Activated CD8-positive, alpha-beta memory T cell treated with anti-CD3 and anti-CD28 coated beads, Interleukin-2, amount 50 U/mL, for 48 hours (primary cell): ENCODE data around the gene RABGGTA.
"Not testable (repeated sequence)": the region's sequence is repeated elsewhere in the genome, so short reads cannot be mapped to it uniquely, and the experiment has no call there.

Experiments used
- DNase-seq: peaks from one replicate; pipeline ENCODE4 v3.0.0-alpha.2; 2020

RABGGTA gene

DNA sequence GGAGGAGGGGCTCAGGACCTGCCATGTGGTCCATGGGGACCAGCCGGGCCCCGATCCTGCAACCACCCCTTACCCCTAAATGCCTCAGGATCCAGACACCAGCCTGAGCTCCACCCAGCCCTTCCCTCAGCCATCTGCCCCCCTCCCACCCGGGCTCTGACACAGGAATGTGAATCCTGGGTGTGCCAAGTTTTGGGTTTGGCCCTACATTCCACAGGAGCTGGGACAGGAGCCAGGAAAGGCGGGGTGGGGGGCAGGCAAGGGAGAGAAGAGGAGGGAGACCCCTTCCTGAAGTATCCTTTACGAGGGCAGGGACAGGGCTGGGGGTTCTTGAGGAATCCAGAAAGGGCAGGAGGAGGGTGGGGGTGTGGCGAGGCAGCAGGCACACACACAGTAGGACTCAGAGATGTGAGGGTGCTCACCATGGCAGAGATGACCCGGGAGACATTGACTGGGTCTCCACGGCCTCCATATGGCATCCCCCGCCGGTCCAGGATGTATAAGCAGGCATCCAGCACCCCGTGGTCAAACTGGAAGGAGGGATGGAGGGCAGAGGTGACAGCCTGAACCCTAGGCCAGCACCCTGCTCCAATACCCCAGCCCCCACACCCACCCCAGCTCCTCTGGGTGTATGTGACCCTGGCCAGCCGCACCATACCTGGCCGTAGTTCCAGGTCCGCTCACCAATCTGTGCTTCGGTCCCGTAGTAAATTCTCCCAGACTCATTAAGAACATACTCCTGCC lies 11.9 kb downstream of the RABGGTA start:
- no peak for DNase-seq

DNA sequence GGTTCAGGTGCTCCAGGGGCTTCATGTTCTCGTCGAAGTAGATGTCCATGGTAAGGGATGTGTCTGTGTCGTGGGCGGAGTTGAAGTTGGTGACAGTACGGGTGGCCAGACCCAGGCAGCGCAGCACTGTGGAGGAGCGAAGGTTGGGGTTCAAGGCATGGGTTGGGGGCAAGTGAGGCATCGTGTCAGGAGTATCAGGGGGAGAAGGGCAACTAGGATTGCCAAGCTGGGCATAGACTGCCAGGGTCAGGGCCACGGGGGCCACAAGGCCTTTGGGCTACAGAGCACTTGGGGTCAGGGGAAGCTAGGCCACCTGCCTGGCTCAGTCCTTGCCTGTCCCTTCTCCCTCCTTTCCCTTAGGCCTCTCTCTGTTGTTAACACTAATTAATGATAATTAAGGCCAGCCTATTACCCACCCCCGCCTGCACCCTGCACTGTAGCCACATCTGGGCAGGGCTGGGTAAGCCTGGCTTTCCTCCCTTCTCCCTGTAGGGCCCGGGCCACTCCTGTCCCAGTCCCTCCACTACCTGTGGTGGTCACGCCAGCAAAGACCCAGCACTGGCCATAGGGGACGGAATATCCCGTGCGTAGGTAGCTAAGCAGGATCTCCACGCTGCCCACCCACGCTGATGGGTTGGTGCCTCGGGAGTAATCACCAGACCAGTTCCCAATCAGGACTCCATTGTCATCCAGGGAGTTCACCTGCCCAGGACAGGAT lies 12.7 kb downstream of the RABGGTA start:
- no peak for DNase-seq

DNA sequence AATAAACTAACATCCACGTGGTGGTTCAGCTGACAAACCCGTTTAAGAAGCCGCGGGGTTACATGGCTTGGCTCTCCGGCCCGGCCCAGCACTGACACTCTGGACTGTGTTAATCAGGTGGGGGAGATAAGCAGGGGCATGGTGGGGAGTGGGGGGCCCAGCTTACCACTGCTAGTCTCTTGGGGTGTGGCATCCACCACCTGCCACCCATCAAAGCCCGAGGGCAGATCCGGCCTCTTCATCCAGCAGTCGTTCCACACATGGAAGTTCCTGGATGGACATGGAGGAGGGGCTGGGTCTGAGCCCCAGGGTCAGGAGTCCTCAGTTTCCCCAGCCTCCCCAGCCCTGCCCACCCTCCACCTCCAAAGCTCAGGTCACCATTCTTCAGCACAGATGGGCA lies 13.3 kb downstream of the RABGGTA start:
- DNase-seq: no peak

DNA sequence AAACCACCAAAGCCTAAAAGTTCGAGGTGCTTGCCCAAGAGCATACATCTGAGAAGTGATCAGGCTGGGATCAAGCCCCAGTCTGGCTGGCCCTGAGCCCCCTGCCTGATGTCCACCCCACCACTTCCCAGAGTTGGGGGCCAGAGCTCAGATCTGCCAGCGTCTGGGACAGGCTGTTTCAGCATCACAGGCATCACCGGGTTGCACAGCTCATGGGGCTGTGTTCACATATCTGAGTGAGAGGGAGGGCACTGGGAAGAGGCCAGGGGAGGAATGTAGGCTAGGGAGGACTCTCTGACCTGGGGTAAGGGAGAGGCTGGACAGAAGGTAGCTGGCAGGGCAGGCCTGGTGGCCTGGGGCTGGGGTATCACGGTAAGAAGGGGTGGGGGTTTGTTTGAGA lies 14.4 kb downstream of the RABGGTA start:
- no peak for DNase-seq

DNA sequence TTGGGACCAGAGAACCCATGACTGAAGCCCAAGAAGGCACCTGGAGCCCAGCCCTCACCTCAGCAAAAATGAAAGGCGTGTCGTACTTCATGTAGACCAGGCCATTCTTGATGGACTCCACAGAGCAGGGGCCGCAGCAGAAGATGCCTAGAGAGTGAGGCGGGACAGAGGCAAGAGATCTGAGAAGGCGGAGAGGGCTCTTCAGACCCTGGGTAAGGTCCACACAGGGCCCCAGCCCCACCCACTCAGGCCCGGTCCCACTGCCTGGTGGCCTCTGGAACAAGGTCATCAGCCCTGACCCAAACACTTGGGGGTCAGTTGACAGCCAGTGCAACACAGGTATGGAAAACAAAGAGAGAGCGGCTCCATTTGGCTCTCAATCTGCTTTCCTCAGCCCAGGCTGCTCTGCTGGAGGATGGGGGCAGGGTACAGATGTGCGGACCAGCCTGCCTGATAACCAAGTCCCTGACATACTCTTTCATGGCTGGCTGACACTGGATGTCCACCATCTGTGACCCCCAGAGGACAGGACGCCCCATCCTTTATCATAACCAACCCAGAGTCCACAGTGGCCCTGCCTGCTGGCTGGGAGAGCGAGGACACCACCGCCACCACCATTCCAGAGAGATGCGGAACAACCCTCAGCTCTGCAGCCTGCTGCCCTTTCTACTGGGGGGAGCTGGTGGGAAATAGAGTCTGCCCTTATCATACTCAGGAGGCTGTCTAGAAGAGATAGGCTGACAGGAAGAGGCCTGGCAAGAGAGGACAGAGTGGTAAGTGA lies 15.3 kb downstream of the RABGGTA start:
- DNase-seq: no peak

DNA sequence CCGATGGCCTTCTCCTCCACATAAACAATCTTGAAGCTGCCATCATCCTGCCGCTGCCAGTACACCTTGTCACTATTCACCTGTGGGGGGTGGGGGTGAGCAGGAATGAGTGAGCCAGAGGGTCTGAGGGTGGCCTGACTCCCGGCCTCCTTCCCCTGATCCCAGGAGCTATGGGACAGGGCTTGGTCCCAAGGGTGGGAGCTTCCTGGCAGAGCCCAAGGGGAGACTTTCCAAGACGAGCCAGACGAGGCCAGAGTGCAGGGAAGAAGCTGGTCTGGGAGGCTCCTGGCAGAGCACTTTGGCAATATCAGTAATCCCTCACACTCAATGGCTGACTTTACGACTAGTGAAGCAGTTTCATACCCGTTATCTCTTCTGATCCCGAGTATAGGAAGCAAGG lies 16.0 kb downstream of the RABGGTA start:
- no peak for DNase-seq

DNA sequence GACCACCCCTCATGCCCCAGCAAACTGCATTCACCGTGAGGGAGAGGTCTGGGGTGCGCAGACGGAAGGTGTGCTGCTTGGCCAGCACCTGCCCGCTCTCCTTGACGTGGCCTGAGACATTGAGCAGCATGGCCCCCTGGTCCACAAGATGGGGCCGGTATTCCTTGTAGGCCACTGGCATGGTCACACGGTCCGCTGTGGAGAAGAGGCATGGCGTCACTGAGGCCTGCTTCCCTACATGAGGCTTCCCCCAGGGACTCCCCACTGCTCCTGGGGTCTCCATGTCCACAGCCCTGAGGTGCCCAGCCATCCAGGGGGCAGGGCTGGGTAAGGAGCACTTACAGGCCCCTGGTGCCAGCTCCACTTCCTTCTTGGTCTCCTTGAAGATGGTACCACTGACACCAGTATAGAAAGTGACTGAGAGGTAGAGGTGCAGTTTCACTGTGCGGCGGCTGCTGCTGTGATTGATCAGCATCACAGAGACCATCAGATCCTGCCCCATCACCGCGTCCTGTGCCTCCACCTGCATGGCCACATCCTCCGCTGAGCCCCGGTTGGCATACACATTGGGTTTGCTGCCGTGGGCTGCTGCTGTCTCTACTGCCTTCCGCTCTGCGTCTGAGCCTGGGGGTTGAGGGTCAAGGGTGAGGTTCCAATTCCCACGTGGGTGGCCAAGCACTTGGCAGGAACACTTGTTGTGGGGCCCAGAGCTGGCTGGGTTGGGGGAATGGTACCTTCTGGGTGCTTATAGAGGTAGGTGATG lies 16.6 kb downstream of the RABGGTA start:
- DNase-seq: no peak

DNA sequence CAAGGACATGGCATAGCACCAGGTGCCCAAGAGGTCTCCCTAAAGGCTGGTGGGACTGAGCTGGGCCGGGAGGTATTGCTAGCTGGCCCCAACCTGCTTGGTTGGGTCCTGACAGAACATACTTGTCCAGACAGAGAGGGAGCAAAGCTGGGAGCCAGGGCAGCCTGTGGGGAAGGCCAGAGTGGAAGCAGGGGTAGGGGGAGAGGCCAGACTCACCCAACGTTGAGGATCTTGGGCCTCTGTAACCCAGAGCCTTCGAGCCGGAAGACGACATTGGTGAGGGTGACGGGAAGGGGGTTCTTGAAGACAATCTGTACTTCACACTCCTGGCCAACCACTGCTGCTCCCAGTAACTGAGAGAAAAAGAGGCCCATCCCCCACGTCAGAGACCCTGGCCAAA lies 17.5 kb downstream of the RABGGTA start:
- no peak for DNase-seq

DNA sequence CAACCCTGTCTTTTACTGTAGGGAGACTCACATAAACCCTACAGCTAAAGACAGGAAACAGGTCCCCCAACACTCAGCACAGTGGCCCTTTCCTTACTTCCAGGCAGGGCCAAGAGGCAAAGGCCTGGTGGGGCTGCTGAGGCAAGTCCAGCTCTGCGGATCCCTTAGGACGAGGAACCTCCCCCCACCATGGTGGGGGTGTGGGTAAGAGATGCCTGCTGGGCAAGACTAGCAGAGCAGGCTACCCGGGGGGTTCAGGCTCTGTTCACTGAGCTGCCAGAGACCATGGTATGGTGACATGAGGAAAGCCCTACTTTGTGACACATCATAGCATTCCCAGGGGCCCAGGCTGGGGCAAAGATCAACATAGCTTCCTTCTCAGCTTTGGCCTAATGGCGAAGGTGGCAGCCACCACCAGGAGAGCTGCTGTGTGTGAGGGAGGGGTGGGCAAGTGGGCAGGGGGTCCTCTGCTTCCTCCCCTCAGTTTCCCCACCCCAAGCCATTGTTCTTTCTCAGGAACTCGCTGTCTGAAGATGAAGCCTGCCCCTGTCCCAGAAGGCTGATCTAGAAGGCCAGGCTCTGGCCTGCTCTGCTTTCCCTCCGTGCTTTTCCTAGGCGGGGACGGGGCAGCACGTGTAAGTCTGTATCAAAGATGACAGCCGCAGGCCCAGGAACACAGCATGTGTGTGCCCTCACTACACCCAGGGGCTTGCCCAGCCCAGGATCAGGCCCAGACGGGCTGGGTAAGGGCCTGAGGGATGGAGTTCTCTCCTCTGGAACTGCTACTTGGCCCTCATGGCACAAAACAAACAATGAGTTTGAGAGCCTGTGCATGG lies 18.9 kb downstream of the RABGGTA start:
- DNase-seq: no peak

DNA sequence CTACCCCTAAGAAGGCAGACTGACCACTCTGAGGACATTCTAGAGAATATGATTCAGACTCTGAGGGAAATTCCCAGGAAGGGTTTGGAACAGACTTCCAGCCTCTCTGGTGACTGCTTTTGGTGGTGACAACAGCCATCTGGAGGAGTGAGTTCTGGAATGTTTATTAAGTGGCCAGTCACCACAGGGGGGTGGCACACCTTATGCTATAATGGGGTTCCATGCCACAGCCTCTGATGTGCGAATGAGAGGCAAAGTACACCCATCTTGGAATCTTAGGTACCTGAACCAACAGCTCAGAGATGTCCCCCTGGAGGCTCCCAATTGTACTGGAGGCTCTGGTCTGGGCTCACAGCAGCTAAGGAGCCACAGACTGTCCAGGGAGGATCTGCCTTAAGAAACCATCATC lies 19.5 kb downstream of the RABGGTA start:
- DNase-seq: no peak

DNA sequence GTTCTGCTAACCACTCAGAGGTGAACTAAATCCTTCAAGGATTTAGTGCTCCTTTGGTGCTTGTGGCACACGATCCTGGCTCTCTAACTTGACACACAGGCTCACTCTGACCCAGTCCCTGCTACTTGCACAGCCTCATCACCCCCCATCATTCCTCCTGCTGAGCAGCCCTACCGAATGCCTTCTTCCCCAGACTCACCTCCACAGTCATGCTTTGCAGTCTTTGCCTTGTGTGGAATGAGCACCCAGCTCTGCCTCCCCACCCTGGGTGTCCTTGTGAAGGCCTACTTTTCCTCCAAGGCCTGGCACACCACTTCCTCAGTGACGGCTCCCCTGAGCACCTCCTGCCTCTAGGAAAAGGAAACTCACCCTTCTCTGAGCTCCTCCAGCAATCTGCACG lies 21.0 kb downstream of the RABGGTA start:
- DNase-seq: no peak

DNA sequence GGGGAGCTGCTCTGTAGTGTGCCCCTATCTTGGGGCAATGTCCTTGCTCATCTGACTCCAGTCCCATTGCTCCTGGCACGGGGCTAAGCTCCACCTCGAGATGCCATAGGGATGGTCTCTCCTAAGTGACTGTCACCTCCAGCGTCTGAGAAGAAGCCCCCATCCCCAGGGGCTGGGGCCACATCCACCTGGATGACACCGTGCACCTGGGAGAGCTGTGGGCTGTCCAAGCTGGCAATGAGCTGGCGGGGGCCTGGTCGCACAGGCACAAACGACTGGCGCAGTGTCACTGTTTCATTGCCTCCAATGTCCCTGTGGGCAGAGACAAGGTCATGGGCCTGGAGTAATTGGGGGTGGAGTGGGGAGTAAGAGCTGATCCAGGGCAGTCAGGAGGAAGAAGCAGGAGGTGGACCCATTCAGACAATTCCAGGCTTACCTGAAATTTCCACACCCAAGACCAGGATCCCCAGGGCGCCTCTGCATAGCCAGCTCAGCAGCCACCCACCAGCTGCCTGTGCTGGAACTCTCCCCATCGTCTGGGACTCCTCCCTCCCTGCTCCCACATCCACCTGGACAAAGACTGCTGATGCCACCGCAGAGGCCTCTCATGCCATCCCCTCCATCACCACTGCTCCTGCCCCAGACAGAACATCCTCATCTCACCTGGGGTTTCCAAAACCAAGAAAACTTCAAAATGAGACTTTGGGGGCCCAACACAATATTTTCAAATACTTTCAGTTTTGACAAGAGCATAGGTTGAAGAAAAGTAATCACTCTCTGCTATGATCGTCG lies 22.0 kb downstream of the RABGGTA start:
- no peak for DNase-seq

DNA sequence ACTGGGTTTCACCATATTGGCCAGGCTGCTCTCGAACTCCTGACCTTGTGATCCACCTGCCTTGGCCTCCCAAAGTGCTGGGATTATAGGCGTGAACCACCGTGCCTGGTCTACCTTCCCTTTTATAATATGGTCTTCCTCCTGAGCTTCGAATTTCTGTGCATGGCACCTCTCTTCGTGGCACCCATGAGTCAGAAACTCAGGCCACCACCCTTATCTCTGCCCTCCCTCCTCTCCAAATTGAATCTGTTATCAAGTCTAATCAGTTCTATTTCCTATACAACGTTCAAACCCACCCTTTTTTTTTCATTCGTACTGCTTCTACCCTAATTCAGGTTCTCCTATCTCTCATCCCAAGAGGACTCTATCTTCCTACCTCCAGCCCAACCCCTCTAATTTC lies 24.0 kb downstream of the RABGGTA start:
- no peak for DNase-seq

DNA sequence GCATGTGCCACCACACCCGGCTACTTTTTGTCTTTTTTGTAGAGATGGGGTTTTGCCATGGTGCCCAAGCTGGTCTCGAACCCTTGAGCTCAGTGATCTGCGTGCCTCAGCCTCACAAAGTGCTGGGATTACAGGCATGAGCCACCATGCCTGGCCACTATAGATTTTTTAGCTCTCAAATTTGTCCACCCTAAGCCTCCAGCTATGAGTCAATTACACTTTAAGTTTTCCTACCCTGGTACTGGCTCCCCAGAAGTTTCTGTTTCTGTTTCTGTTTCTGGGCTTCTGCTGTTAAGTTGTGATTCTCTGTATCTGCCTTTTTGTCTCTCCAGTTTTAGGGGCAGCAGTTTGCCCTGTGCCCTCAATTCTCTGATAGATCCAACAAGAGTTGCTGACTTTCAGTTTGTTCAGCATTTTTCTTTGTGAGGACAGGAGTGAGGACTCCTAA lies 24.6 kb downstream of the RABGGTA start:
- no peak for DNase-seq

DNA sequence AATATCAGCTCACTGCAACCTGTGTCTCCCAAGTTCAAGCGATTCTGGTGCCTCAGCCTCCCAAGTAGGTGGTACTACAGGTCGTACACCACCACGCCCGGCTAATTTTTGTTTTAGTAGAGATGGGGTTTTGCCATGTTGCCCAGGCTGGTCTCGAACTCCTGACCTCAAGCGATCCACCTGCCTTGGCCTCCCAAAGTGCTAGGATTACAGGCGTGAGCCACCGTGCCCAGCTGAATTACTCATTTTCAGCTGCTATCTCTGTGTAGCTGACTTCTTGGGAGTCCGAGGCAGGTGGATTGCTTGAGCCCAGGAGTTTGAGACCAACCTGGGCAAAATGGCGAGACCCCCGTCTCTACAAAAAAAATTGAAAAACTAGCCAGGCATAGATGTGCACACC lies 26.0 kb downstream of the RABGGTA start:
- not testable (repeated sequence) for DNase-seq

DNA sequence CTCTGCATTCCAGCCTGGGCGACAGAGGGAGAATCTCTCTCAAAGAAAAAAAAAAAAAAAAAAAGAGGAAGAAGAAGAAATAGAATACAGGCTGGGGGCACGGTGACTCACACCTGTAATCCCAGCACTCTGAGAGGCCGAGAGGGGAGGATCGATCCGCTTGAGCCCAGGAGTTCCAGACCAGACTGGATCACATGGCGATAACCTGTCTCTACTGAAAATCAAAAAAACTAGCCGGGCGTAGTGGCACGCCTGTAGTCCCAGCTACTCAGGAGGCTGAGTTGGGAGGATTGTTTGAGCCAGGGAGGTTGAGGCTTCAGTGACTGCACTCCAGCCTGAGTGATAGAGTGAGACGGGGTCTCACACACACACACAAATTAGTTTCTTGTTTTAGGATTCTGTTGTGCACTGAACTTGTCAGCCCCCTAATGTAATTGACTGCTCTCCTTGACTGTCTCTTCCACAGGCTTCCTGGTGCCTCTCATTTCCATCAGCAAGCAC lies 28.0 kb downstream of the RABGGTA start:
- DNase-seq: no peak

DNA sequence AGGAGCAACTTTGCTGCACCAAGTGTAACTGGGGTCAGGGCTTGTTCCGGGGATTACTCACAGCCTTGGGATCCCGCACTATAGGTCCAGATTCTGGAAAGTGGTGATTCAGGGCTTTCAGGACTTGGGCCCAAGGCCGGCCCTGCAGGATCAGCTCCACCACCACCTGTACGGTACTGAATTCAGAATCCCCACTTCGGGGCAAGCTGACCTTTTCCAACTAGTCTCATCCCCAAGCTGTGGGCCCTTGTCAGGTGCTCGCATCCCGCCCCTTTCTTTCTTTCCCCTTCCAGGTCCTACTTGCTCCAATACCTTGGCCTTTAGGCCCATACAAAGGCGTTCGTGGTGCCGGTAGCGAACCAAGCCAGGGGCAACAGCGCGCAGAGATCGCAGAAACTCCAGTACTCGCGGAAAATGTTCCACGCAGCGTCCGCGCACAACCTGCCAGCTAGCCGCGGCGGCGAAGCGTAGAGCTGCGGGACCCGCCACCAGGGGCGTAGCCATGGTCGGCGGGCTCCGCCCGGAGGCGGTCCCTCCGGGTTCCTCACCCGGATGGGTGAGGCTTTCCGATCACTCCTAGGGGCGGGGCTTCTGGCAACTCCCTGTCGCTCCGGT lies 29.5 kb downstream of the RABGGTA start:
- DNase-seq: no peak

DNA sequence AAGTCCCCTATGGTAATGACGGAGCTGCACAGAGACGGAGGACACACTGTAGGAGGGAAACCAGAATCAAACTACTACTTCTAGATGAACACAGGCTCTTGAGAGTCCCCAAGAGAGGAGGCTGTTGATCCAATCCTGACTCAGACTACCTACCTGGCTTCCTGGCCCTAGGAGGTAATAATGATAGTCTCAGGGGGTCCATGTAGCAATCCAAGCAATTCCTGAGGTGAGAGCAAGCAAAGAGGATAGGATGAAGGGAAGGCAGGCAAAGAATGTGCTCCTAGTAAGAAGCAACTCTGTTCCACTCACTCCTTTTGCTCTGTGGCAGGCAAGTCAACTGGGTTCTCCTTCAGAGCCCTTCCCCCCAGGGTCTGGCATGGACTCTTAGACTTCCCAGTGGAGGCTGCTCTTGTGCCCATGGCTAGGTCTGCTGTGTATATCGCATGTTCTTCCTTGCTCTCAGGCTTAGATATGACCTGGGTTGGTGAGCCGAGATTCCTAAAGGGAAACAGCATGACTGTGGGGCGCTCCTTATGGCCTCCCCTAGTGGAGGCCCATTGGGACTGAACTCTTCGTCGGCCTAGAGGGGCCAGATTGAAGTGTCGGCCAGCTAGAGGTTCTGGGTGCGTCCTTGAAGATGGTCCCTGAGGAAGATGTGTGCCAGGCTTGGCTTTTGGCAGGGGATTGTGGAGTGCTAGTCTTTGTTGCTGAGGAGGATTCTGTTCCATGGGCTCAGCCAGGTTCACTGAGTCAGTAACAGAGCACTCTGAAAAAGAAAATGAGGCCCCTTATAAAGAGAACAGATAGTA lies 31.1 kb downstream of the RABGGTA start:
- no peak for DNase-seq

DNA sequence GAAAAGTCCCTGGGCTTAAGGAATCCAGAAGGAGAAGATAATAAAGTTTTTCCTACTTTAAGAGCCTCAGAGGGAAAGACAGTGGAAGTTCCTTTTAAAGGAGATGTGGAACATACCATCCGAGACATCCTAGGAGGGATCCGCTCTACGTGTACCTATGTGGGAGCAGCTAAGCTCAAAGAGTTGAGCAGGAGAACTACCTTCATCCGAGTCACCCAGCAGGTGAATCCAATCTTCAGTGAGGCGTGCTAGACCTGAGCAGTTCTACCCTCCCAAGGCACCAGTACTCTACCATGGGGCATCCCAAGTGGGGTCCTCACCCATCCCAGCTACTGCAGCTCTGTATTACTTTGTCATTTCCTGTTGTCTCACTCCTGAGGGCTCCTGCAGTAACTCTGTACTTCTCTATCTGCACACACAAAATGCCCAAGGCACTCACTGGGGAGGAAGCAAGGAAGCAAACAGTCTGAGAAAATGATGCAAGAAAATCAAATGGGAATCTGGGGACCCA lies 32.8 kb downstream of the RABGGTA start:
- no peak for DNase-seq
